GM12878 (cell line): ENCODE data around the gene UIMC1. TPM values are rescaled to one million over a fixed set of nuclear protein-coding genes. Genes with fewer than 3 reads are reported as not detected.
"Not testable (repeated sequence)": the region's sequence is repeated elsewhere in the genome, so short reads cannot be mapped to it uniquely, and the experiment has no call there.

Experiments used
- ATAC-seq: fragments of 200-7000 bp; cut with Tn5 transposase; 3 replicates; pipeline ENCODE4 v1.9.1; 2020; ENCODE audit warnings: mild to moderate bottlenecking, moderate library complexity
- BruUV-seq: library from RNA; stranded (reverse); fragments of 400-500 nt; replicated peaks from 2 replicates; lab custom pipeline; 2021; lab: Mats Ljungman, UMichigan
- CTCF ChIA-PET: fragments of 300-600 bp; sonication (Branson Sonifier 250); formaldehyde crosslinking; extraction: SDS; loops from one replicate; lab custom pipeline; 2021; ENCODE audit warnings: inconsistent platforms; lab: Yijun Ruan, JAX
- POLR2A ChIA-PET: fragments of 350-600 bp; formaldehyde crosslinking; extraction: SDS; loops from one replicate; lab custom pipeline; 2021; ENCODE audit warnings: inconsistent platforms; lab: Charles Lee
- RAD21 ChIA-PET: fragments of 300-600 bp; sonication (Branson Sonifier 250); formaldehyde crosslinking; loops from one replicate; lab custom pipeline; 2023; ENCODE audit warnings: antibody characterized with exemption; ENCODE audit not compliant: unreplicated experiment; lab: Charles Lee
- SMC1A ChIA-PET: fragments of 300-600 bp; sonication (Branson Sonifier 250); formaldehyde crosslinking; loops from one replicate; lab custom pipeline; 2023; ENCODE audit not compliant: unreplicated experiment, uncharacterized antibody; lab: Charles Lee
- DNase-seq: peaks from one replicate; pipeline ENCODE4 v3.0.0-alpha.2; 2011; ENCODE audit warnings: low read depth, low spot score
- FAIRE-seq: peaks from 3 replicates; lab custom pipeline; 2011; peaks lifted over from hg19 to GRCh38; lab: Jason Lieb, UNC
- H2AFZ ChIP-seq: 2 replicates; pipeline ENCODE4 v1.6.0; 2011; ENCODE audit warnings: low read depth, low read length, control low read depth; ENCODE audit not compliant: control insufficient read depth
- H3K27ac ChIP-seq: 2 replicates; pipeline ENCODE4 v1.5.1; 2011; ENCODE audit warnings: control low read depth; ENCODE audit not compliant: control insufficient read depth, insufficient read depth
- H3K27me3 ChIP-seq, 2 experiments: replicated peaks in 1 of 2; 2 replicates each; pipeline versions ENCODE4 v1.6.0 to v1.6.1; 2011; ENCODE audit warnings: low read length in 1 of 2; ENCODE audit not compliant: control insufficient read depth in 2 of 2, insufficient read depth in 2 of 2
- H3K36me3 ChIP-seq, 2 experiments: 2 replicates each; pipeline ENCODE4 v1.5.1; 2011; ENCODE audit warnings: low read length in 1 of 2; ENCODE audit not compliant: control insufficient read depth in 2 of 2, insufficient read depth in 2 of 2
- H3K4me1 ChIP-seq: 2 replicates; pipeline ENCODE4 v1.6.1; 2011; ENCODE audit warnings: mild to moderate bottlenecking, low read length, moderate library complexity, mixed read lengths; ENCODE audit not compliant: control insufficient read depth, insufficient read depth
- H3K4me2 ChIP-seq: 2 replicates; pipeline ENCODE4 v1.6.0; 2011; ENCODE audit warnings: control low read depth; ENCODE audit not compliant: control insufficient read depth, insufficient read depth
- H3K4me3 ChIP-seq: fragments of 200-600 bp; sonication (generic); 2 replicates; pipeline ENCODE4 v1.5.1; 2016
- H3K79me2 ChIP-seq: 2 replicates; pipeline ENCODE4 v1.6.0; 2011; ENCODE audit warnings: low read length; ENCODE audit not compliant: control insufficient read depth, insufficient read depth
- H3K9ac ChIP-seq: 2 replicates; pipeline ENCODE4 v1.8.0; 2011; ENCODE audit warnings: low read length, control low read depth, mixed read lengths; ENCODE audit not compliant: control insufficient read depth, insufficient read depth
- H3K9me3 ChIP-seq: replicated peaks from 3 replicates; pipeline ENCODE4 v1.5.1; 2011; ENCODE audit warnings: mild to moderate bottlenecking, low read length; ENCODE audit not compliant: control insufficient read depth, insufficient read depth
- H4K20me1 ChIP-seq: 2 replicates; pipeline ENCODE4 v1.6.0; 2011; ENCODE audit not compliant: control insufficient read depth, insufficient read depth
- E2F4 ChIP-seq: IDR thresholded peaks from 2 replicates; pipeline ENCODE4 v1.6.1; 2012; ENCODE audit warnings: low read depth, low read length, improper control_type of control experiment
- ETV6 ChIP-seq, 2 experiments: fragments of 450-650 bp in 1 of 2; IDR thresholded peaks in 1 of 2; conservative IDR thresholded peaks in 1 of 2; 2 replicates each; pipeline ENCODE4 v1.6.1; 2014; ENCODE audit warnings: antibody characterized with exemption in 1 of 2, borderline replicate concordance in 1 of 2, low read depth in 1 of 2, mild to moderate bottlenecking in 1 of 2, moderate library complexity in 1 of 2
- GATAD2B ChIP-seq: fragments of 450-650 bp; conservative IDR thresholded peaks from 2 replicates; pipeline ENCODE4 v1.6.1; 2017; ENCODE audit warnings: low read depth, mild to moderate bottlenecking, moderate library complexity
- POLR2AphosphoS5 ChIP-seq: IDR thresholded peaks from 2 replicates; pipeline ENCODE4 v1.6.1; 2011; ENCODE audit warnings: mild to moderate bottlenecking, low read length, inconsistent platforms
- RAD21 ChIP-seq: IDR thresholded peaks from 2 replicates; pipeline ENCODE4 v1.6.1; 2011; ENCODE audit warnings: mild to moderate bottlenecking, low read depth, low read length, moderate library complexity; ENCODE audit not compliant: insufficient read depth
- WGBS: methylation state at CpG from one replicate; pipeline ENCODE4 v1.1.6; 2016; ENCODE audit warnings: low lambda C conversion rate; ENCODE audit not compliant: insufficient replicate concordance, insufficient coverage; ENCODE audit errors: missing lambda C conversion rate; 5-methylcytosine and 5-hydroxymethylcytosine counted together
- in situ Hi-C: fragments of 300-500 bp; cut with MboI; formaldehyde crosslinking; loops from 9 replicates; pipeline ENCODE4 v1.14.3; 2018; ENCODE audit warnings: mixed read lengths
- intact Hi-C: fragments of 100-400 bp; cut with micrococcal nuclease; formaldehyde crosslinking; loops from one replicate; pipeline ENCODE4 v1.14.2; 2022; ENCODE audit not compliant: unreplicated experiment
- polyA plus RNA-seq, 11 experiments: library from polyadenylated mRNA; depleted of rRNA in 4 of 11; unstranded in 6 of 11; stranded (reverse) in 5 of 11; fragments of >200 nt; fragmentation: Nextera tagmentation in 4 of 11; fragmentation: Illumina TruSeq in 1 of 11; extraction: Ambion mirVana in 4 of 11; extraction: Trizol in 1 of 11; gene quantifications; 1 replicate in 1 of 11; 2 replicates in 10 of 11; pipeline versions ENCODE4 v1.2.1 to v1.2.3, GENCODE V29; 2011 to 2016; ENCODE audit warnings: inconsistent platforms in 2 of 11, missing spikeins in 2 of 11, low read depth in 1 of 11
- total RNA-seq, 4 experiments: library from RNA; depleted of rRNA in 3 of 4; stranded (reverse); fragments of >200 nt in 3 of 4; fragmentation: Illumina TruSeq in 1 of 4; extraction: Trizol in 1 of 4; gene quantifications; 2 replicates each; pipeline versions ENCODE4 v1.2.1 to v1.2.3, GENCODE V29; 2013 to 2021
- TF ChIP-seq, protein P1 (sequence below): fragments of 450-650 bp; IDR thresholded peaks from 2 replicates; pipeline ENCODE4 v1.6.1; 2017; ENCODE audit warnings: low read depth, mild to moderate bottlenecking, moderate library complexity

Gene UIMC1
- total and polyA plus RNA-seq, 10 of the 15 experiments (the other 5 are each of a cell fraction or from before 2014, with no cell fraction given) = 16.2 to 51.4 (median 32.7) TPM

DNA sequence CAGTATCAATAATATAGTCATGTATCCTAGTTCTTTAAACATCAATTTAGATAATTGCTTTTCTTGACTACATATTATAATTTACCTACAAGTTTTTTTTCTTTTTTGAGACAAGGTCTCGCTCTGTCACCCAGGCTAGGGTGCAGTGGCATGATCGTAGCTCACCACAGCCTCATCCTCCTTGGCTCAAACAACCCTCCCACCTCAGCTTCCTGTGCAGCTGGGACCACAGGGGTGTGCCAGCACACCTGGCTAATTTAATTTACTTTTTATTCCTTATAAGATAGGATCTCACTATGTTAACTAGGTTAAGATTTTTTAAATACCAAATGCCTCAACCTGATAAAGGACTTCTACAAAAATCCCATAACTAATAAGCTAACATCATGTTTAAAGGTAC, 21.1 kb downstream of the UIMC1 start (continued):
- TF ChIP-seq, protein P1, sequence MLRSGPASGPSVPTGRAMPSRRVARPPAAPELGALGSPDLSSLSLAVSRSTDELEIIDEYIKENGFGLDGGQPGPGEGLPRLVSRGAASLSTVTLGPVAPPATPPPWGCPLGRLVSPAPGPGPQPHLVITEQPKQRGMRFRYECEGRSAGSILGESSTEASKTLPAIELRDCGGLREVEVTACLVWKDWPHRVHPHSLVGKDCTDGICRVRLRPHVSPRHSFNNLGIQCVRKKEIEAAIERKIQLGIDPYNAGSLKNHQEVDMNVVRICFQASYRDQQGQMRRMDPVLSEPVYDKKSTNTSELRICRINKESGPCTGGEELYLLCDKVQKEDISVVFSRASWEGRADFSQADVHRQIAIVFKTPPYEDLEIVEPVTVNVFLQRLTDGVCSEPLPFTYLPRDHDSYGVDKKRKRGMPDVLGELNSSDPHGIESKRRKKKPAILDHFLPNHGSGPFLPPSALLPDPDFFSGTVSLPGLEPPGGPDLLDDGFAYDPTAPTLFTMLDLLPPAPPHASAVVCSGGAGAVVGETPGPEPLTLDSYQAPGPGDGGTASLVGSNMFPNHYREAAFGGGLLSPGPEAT = no peak
- TF ChIP-seq GATAD2B (no peak), RAD21 (no peak), E2F4 (no peak), ETV6 (conservative IDR thresholded peaks at IDR 0.05 in 1 of 2, IDR thresholded peaks at IDR 0.05 in 1 of 2; ENCODE audit: borderline replicate concordance in 1 of 2, low read depth in 1 of 2) (no peak), POLR2AphosphoS5 (no peak)
- TF ChIP-seq, all 136 proteins: peak for 3

DNA sequence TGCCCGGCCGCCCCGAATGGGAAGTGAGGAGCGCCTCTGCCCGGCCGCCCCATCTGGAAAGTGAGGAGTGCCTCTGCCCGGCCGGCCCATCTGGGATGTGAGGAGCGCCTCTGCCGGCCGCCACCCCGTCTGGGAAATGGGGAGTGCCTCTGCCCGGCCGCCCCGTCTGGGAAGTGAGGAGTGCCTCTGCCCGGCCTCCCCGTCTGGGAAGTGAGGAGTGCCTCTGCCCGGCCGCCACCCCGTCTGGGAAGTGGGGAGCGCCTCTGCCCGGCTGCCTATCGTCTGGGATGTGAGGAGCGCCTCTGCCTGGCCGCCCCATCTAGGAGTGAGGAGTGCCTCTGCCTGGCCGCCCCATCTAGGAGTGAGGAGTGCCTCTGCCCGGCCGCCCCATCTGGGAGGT, 22.4 kb downstream of the UIMC1 start:
- H4K20me1 ChIP-seq, BruUV-seq, H2AFZ ChIP-seq, H3K9me3 ChIP-seq, H3K4me3 ChIP-seq, H3K4me1 ChIP-seq, H3K4me2 ChIP-seq, intact Hi-C loops, CTCF ChIA-PET, in situ Hi-C loops, FAIRE-seq, H3K27me3 ChIP-seq, H3K9ac ChIP-seq, DNase-seq, RAD21 ChIA-PET, POLR2A ChIA-PET, ATAC-seq, SMC1A ChIA-PET, H3K27ac ChIP-seq: not testable (repeated sequence)
- Histone ChIP-seq H3K79me2 (peaks cover 42% of the 10 kb centered on the region), H3K36me3 (peaks cover 11 to 21% of the 10 kb centered on the region in 2 experiments)
- 98% methylated on average over 18 of the region's 28 CpGs for WGBS

DNA sequence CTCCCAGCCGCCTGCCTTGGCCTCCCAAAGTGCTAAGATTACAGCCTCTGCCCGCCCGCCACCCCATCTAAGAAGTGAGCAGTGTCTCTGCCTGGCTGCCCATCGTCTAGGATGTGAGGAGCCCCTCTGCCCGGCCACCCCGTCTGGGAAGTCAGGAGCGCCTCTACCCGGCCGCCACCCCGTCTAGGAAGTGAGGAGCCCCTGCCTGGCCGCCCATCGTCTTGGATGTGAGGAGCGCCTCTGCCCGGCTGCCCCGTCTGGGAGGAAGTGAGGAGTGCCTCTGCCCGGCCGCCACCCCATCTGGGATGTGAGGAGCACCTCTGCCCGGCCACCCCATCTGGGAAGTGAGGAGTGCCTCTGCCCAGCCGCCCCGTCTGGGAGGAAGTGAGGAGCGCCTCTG, 23.0 kb downstream of the UIMC1 start:
- H3K27ac ChIP-seq, H3K27me3 ChIP-seq, in situ Hi-C loops, H3K4me1 ChIP-seq, CTCF ChIA-PET, SMC1A ChIA-PET, H2AFZ ChIP-seq, BruUV-seq, H3K4me2 ChIP-seq, POLR2A ChIA-PET, FAIRE-seq, H3K9ac ChIP-seq, H3K9me3 ChIP-seq, ATAC-seq, intact Hi-C loops, DNase-seq, RAD21 ChIA-PET, H4K20me1 ChIP-seq, H3K4me3 ChIP-seq: not testable (repeated sequence)
- Histone ChIP-seq H3K79me2 (peaks cover 36% of the 10 kb centered on the region), H3K36me3 (peaks cover 11 to 23% of the 10 kb centered on the region in 2 experiments)
- 92% methylated on average over 18 of the region's 21 CpGs for WGBS
